ENCODE measurements around the gene LPAR1. TPM values are rescaled to one million over a fixed set of nuclear protein-coding genes. Genes with fewer than 3 reads are reported as not detected.

LPAR1 gene
- total and polyA plus RNA-seq, 10 of the 15 experiments (the other 5 are each of a cell fraction or from before 2014, with no cell fraction given) = 3.3 to 12.9 (median 8.4) TPM

DNA sequence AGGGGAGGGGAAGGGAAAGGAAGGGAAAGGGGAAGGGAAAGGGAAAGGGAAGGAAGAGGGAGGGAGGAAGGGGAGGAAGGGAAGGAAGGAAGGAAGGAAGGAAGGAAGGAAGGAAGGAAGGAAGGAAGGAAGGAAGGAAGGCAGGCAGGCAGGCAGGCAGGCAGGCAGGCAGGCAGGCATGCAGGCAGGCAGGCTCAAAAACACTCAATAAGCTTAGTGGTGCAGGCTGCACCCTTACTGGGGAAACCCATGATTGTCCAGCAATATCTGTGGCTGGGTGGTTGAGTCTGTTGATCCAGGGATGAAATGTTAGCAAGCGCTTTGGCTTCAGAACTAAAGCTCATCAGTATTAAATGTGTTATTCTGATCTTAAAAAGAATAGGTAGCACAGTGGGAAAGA is 145.6 kb downstream of the LPAR1 start:
- 0 out of 2 replicates have a peak, but pooled peaks have one; percentile 37 for TF ChIP-seq HDGF (IDR thresholded peaks at IDR 0.05)
- TF ChIP-seq, protein P1, sequence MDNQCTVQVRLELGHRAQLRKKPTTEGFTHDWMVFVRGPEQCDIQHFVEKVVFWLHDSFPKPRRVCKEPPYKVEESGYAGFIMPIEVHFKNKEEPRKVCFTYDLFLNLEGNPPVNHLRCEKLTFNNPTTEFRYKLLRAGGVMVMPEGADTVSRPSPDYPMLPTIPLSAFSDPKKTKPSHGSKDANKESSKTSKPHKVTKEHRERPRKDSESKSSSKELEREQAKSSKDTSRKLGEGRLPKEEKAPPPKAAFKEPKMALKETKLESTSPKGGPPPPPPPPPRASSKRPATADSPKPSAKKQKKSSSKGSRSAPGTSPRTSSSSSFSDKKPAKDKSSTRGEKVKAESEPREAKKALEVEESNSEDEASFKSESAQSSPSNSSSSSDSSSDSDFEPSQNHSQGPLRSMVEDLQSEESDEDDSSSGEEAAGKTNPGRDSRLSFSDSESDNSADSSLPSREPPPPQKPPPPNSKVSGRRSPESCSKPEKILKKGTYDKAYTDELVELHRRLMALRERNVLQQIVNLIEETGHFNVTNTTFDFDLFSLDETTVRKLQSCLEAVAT (IDR thresholded peaks at IDR 0.05) = no peak
- no peak for TF ChIP-seq SMAD1 (IDR thresholded peaks at IDR 0.05; ENCODE audit: low read depth, partially characterized antibody)
- peak in 1 of 2 experiments; percentile 97; a peak in 2 of 4 replicates for TF ChIP-seq ETV6 (conservative IDR thresholded peaks at IDR 0.05 in 1 of 2, IDR thresholded peaks at IDR 0.05 in 1 of 2; ENCODE audit: borderline replicate concordance in 1 of 2, low read depth in 1 of 2)
- TF ChIP-seq EED (IDR thresholded peaks at IDR 0.05; ENCODE audit: low read depth) = 0 out of 2 replicates have a peak, but pooled peaks have one; percentile 36
- CTCF ChIA-PET = interaction anchor here (1.1 kb wide), 1 partner anchor 9 kb away, joined by 3 read pairs; no protein-coding TSS in a partner anchor
- BruUV-seq (replicated peaks) = no TSS peak
- Histone ChIP-seq H3K9ac (ENCODE audit: control insufficient read depth, insufficient read depth, low read length) (no peak overlapping the region), H3K4me2 (ENCODE audit: control insufficient read depth, insufficient read depth) (no peak overlapping the region), H3K4me3 (no peak overlapping the region), H3K79me2 (ENCODE audit: control insufficient read depth, insufficient read depth, low read length) (no peaks in the 10 kb centered on the region), H3K27ac (ENCODE audit: control insufficient read depth, insufficient read depth) (no peak overlapping the region), H3K36me3 (ENCODE audit: control insufficient read depth in 2 of 2, insufficient read depth in 2 of 2, low read length in 1 of 2) (no peaks in the 10 kb centered on the region), H2AFZ (ENCODE audit: control insufficient read depth, low read depth, low read length) (no peak overlapping the region), H3K27me3 (replicated peaks in 1 of 2; ENCODE audit: control insufficient read depth in 2 of 2, insufficient read depth in 2 of 2, low read length in 1 of 2) (no peaks in the 10 kb centered on the region), H3K4me1 (ENCODE audit: control insufficient read depth, insufficient read depth, low read length) (no peaks in the 10 kb centered on the region), H4K20me1 (ENCODE audit: control insufficient read depth, insufficient read depth) (no peaks in the 10 kb centered on the region), H3K9me3 (replicated peaks; ENCODE audit: control insufficient read depth, insufficient read depth, low read length) (no peaks in the 10 kb centered on the region)
- 0% methylated on average over 1 of the region's 1 CpG for WGBS (ENCODE audit: insufficient coverage, insufficient replicate concordance, low lambda C conversion rate, missing lambda C conversion rate)
- POLR2A ChIA-PET = interaction anchor here (0.6 to 0.7 kb wide), 2 partner anchors 8 to 550 kb away, joined by 3 read pairs; no protein-coding TSS in a partner anchor
- in situ Hi-C loops (cut with MboI) = no loop called here
- no peak for FAIRE-seq
- intact Hi-C loops (cut with micrococcal nuclease; ENCODE audit: unreplicated experiment) = no loop called here
- no peak for DNase-seq (ENCODE audit: low read depth, low spot score)
- SMC1A ChIA-PET (ENCODE audit: uncharacterized antibody, unreplicated experiment) = interaction anchor here (0.7 to 1.4 kb wide), 5 partner anchors 15 to 102 kb away, joined by 3 to 4 read pairs (median 3); no protein-coding TSS in a partner anchor
- peak; percentile 38; the same call in 1 of the 3 replicates for ATAC-seq
- RAD21 ChIA-PET (ENCODE audit: unreplicated experiment) = no interaction called here

Data from GM12878 (cell line).